ENCODE data around the gene ATP5MG. TPM values are rescaled to one million over a fixed set of nuclear protein-coding genes. Genes with fewer than 3 reads are reported as not detected.

Gene ATP5MG
- total RNA-seq, 1 experiment from 2014 or later, result 205 TPM

GRCh38 chr11:118366287-118366686, 35.1 kb upstream of the ATP5MG start:
- intact Hi-C loops (cut with micrococcal nuclease), result no loop called here
- no peak overlapping the region for H3K4me2 ChIP-seq (ENCODE audit: low read length)
- DNase-seq (ENCODE audit: low read depth, low spot score), result no peak
- H3K27me3 ChIP-seq (ENCODE audit: insufficient read depth, low read length), result no peaks in the 10 kb centered on the region
- CTCF ChIA-PET, result no interaction called here
- no peak overlapping the region for H3K4me3 ChIP-seq (replicated peaks in 1 of 2; ENCODE audit: low read depth in 1 of 2, low read length in 2 of 2)
- BruUV-seq (replicated peaks), result no TSS peak
- POLR2A ChIA-PET, result no interaction called here
- no peak overlapping the region for H2AFZ ChIP-seq (ENCODE audit: low read depth, low read length, poor library complexity, severe bottlenecking)
- RAD21 ChIA-PET (ENCODE audit: low non-redundant PET in 1 of 2, low total read pairs in 2 of 2, uncharacterized antibody in 2 of 2, unreplicated experiment in 2 of 2), result no interaction called here
- H3K27ac ChIP-seq (ENCODE audit: low read depth, low read length), result no peak overlapping the region
- no peaks in the 10 kb centered on the region for H4K20me1 ChIP-seq (ENCODE audit: insufficient read depth)
- peaks cover 46% of the 10 kb centered on the region for H3K79me2 ChIP-seq (ENCODE audit: insufficient read depth, low read length)
- no peaks in the 10 kb centered on the region for H3K9me2 ChIP-seq (ENCODE audit: insufficient read depth)
- H3K4me1 ChIP-seq (ENCODE audit: control insufficient read depth in 1 of 2, insufficient read depth in 2 of 2, low read length in 2 of 2), result no peaks in the 10 kb centered on the region
- TF ChIP-seq YY1 (IDR thresholded peaks at IDR 0.05; ENCODE audit: extremely low read depth, insufficient replicate concordance, low read depth, low read length) (no peak), EZH2 (IDR thresholded peaks at IDR 0.05) (no peak), ZFX (IDR thresholded peaks at IDR 0.05) (no peak), FOSL1 (IDR thresholded peaks at IDR 0.05; ENCODE audit: low read depth) (no peak), SP1 (IDR thresholded peaks at IDR 0.05; ENCODE audit: low read depth) (no peak), ZBTB33 (IDR thresholded peaks at IDR 0.05; ENCODE audit: extremely low read depth, insufficient replicate concordance, low read length) (no peak), CTCF (IDR thresholded peaks at IDR 0.05 in 2 of 3, conservative IDR thresholded peaks at IDR 0.05 in 1 of 3; ENCODE audit: borderline replicate concordance in 1 of 3, insufficient read depth in 1 of 3, low read depth in 2 of 3, low read length in 2 of 3) (no peak), POLR2AphosphoS5 (IDR thresholded peaks at IDR 0.05; ENCODE audit: low read depth, low read length) (no peak), SRF (IDR thresholded peaks at IDR 0.05; ENCODE audit: low read depth) (no peak), EZH2phosphoT487 (IDR thresholded peaks at IDR 0.05; ENCODE audit: borderline replicate concordance) (no peak), CEBPB (IDR thresholded peaks at IDR 0.05; ENCODE audit: low read depth) (no peak), EGR1 (IDR thresholded peaks at IDR 0.05; ENCODE audit: low read depth) (no peak), ELF1 (IDR thresholded peaks at IDR 0.05; ENCODE audit: borderline replicate concordance, low read depth) (no peak)
- no peaks in the 10 kb centered on the region for H3K9me3 ChIP-seq (ENCODE audit: control insufficient read depth in 1 of 2, insufficient read depth in 1 of 2, low read depth in 1 of 2, low read length in 2 of 2)
- peaks cover 20 to 26% of the 10 kb centered on the region in 2 experiments; a peak in 3 of 4 replicates for H3K36me3 ChIP-seq (ENCODE audit: control insufficient read depth in 1 of 2, insufficient read depth in 2 of 2, low read length in 2 of 2)
- no peak overlapping the region for H3K9ac ChIP-seq (ENCODE audit: low read length)
- no peak for ATAC-seq
